Fibroblast of skin of left biceps (primary cell): ENCODE data around the gene RPS17.

ENCODE experiments used
- DNase-seq, 2 experiments: peaks; one replicate each; pipeline ENCODE4 v3.0.0-alpha.2; 2013; ENCODE audit warnings: low read depth in 2 of 2

Gene RPS17

DNA sequence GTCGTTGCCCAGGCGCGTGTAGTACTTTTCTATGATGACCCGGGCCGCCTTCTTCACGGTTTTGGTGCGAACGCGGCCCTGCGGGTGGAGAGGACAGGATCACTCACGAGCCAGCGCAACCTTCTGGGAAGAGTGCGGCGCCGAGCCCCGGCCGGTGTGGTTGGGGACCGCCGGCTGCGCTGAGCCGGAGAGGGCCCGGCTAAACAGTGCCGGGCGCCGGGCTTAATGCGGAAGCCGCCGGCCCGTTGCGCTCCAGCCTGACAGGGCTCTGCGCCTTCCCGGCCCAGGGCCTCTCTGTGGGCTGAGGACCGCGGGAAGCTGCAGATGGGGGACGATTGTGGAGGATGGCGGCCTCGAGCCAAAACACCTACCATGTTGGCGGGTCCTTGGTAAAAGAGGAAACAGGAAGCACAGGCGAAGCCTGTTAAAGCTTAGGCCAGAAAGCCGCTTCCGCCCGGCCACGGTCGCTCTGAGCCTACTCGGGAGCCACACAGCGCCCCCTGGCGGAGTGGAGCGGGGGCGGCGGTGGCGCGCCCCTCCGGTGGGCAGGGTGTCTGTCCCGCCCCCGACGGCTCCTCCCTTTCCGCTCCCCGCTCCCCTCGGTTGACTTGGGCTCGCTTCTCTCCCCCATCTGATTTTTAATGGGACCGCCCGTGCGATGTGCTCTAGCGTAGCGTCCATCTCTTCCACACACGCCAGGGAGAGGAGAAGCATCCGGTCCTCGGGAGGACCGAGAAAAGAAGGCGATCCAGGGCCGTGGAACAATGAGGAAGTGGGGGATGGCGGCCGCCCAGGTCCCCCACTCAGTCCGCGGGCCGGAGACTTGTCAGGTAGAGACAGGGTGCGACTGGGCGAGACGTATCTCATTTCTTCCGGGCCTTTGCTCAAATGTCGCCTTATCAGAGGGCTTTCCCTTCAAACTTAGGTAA is at the start of gene RPS17:
TSS of gene RPS17 (minus strand) at position 403 of the 929 bp plus-strand sequence. CDS start at position 374, 29 bp downstream.
- DNase-seq = peak; percentile 90 to 91

DNA sequence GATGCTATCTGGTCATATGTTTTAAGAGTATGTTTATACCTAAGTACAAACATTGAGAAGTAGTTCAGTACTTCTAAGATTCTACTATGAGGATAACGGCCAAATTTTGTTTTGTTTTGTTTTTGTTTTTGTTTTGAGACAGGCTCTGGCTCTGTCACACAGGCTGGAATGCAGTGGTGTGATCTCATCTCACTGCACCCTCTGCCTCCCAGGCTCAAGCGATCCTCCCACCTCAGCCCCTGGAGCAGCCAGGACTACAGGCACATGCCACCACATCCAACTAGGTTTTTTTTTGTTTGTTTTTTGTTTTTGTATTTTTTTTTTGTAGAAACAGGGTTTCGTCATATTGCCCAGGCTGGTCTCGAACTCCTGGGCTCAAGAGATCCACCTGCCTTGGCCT is 47.5 kb upstream of the RPS17 start:
- no peak for DNase-seq

DNA sequence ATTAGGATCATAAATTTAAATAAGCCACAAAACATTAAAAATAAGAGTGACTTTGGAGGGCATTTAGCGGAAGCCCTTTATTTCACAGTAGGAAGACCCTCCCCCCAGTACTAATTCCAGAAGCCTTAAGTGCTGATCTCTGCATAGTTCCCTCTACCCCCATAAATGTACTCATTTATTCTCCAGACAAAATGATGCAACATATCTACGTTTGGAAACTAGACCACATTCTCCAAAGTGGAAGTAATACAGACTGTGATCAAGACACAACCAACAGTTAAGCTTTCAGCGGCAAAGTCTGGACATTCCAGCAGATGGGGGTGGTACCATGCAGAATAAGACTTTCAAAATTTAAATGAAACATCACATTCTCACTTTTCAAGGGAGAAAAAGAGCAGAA is 44.8 kb upstream of the RPS17 start:
- peak in 1 of 2 experiments; percentile 24 for DNase-seq

DNA sequence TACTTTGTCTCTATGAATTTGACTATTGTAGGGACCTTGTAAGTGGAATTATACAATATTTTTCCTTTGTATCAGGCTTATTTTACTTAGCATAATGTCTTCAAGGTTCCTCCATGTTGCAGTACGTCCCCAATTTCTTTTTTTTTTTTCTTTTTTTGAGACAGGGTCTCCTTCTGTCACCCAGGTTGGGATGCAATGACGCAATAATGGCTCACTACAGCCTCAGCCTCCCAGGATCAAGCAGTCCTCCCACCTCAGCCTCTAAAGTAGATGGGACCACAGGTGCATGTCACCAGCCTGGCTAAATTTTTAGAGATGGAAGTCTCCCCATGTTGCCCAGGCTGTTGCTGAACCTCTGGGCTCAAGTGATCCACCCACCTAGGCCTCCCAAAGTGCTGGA is 40.5 kb upstream of the RPS17 start:
- DNase-seq = no peak

DNA sequence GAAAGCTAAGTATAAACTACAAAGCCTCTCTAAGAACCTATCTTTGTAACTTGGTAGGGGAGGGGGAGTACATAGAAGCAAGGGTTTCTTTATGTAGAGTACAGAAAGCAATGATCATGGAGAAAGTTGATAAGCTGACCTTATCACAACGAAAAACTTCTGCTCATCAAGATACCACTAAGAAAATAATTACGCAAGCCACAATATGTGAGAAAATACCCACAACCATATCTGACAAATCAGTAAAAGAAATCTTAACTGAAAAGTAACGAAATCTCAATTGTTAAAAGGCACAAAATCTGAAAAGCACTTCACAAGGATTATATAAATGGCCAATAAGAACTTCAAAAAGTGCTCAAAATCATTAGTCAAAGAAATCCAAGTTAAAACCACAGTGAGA is 35.1 kb upstream of the RPS17 start:
- no peak for DNase-seq

DNA sequence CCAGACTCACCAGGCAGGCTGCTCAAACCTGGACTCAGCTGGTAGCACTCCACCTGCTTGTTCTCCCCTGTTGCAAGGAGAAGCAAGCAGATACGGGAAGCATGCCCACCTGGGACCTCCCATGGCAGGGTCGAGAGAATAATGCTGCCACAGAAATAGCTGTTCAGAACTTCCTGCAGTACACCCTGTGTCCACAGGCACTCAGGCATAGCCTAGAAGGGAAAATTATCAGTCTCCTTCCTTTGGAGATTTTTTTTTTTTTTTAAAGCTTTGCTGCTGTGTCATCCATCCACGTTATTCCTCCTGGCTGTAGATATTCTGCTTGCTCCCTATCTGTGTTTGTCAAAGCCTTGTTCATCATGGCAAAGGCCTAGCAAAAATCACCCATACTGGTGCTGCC is 32.7 kb upstream of the RPS17 start:
- no peak for DNase-seq

DNA sequence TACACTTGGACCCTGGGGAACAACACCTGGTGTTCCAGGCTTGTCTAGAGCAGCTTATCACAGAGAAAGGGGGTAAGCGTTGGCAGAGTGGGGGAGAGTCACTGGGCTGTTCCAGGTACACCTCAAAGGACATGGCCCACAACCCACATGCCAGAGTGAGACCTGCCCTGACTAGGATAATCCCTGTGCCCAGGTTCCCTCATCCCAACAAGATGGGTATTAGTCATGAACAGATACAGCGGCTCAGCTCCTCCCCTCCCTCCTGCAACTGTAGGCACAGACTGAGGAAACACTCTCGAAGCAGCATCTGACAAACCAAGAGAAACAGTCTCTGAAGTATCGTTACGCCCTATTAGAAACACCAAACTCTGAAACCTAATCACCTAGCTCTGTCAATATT is 32.1 kb upstream of the RPS17 start:
- no peak for DNase-seq

DNA sequence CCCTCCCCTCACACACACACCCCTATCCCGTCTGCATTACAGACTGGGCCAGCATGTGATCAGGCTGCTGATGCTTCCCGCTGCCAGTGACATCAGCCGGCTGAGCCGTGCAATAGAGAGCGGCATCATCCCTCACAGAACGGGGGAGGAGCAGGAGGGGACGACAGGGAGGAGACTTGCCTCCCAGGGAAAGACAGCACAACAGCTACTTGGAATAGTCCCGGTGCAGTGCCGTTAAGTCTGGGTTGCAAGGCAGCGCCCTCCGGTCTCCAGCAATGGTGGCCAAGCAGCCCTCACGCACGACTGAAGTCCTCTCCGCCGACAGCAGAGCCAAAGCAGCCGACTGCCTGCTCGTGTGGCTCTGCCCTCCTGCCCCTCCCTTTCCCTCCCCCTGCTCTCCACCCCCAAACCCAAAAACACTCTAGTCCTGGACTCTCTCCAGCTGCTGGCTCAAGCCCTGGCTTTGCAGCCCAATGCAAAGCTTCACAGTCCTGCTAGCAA is 31.5 kb upstream of the RPS17 start:
- DNase-seq = peak in 1 of 2 experiments; percentile 44

DNA sequence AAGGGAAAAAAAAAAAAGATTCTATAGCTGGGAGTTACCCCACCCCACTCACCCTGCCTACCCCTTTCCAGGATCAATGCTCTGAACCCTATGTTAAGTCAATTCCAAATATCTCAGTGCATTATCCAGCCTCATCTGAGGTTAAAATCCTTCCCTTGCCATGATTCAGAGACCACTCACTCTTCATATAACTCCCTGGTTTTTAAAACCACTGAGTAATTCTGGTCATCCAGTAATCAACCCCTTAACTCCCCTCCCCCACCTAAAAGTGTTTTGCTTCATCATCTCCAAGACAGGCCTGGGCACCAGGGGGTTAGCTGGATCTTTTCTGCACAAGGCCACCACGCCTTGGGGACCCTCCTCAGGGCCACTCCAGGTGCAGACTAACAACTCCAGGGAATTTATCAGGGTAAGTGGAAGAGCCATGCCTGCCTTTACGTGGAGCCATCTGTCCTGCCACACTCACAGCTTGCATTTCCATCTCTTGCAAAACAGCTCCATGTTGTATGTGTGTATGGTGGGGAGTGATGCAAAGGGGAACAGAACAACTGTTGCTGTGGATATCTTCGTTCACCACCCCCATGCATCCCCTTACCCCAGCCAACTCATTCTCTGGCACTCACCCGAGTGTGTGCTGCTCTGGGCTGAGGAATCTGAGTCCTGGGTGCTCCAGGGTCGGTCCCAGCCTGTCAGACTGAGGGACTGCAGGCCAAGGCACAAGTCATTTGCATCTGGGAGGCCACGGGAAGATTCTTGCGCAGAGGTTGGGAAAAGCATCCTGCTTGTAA is 30.7 kb upstream of the RPS17 start:
- DNase-seq = no peak

DNA sequence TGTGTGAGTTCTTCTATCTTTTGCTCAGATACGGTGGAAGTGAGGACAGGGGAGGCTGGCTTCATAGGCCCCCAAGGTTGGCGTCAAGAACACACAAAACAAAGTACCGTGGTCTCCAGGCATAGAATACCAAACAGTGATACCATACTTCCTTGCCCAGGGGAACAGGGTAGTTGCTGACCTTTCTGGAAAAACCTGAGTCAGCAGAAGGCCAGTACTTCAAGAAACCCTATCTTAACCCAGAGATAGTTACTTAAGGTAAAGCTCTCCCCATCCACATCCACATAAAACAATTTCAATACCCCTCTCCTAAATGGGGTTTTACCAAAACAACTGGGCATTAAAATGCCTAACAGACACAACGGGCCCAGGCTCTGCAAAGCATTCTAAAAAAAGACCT is 29.6 kb upstream of the RPS17 start:
- no peak for DNase-seq

DNA sequence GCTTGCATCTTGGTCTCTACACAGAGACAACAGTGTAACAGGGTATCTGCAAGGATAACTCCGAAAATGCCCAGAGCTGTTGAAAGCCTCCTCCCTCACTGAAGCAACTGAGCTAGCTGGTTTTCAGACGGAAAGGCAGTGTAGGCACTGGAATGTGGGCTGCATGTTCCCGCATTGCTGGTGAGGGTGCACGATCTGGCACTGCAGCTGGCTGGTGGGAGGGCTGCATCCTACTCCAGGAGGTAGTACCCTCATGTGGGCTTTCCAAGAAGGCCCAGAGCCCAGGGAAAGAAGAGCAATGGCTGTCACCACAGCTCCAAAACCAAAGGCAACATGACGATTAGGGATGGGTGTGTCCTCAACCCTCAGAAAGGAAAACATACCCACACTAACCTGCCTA is 28.7 kb upstream of the RPS17 start:
- no peak for DNase-seq

DNA sequence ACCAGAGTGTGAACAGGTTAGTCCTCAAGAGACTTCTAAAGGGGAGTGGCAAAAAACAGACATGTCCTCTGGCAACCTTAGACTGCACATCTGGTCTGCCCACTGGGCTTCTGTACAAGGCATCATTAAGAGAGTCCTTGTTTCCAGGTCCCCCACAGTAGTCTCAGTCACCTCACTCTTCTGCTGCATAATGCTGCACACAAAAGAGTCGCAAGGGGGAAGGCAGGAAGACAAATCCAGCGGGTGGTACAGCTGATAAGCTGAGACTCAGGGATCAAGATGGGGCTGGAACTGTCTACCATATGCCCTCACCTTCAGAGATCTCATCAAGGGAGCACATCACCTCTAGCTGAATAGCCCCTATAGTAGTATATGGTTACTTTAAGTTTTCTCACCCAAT is 27.4 kb upstream of the RPS17 start:
- no peak for DNase-seq

DNA sequence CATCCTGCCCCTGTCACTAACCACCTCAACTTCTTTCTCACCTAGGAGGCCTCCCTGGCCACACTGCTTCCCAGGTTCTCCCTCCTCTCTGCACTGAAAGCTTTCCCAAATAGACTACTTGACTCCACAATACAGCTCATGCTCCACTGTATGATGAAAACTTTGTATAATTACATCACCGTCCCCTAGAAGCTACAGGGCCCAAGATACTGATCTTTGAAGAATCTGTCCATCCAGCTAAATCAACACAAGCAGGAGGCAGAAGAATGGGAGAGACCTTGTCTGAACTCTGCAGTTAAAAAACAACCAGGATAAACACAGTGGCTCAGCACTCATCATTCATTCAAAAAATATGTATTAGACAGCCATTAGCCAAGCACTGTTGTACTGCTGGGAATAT is 26.4 kb upstream of the RPS17 start:
- DNase-seq = no peak

DNA sequence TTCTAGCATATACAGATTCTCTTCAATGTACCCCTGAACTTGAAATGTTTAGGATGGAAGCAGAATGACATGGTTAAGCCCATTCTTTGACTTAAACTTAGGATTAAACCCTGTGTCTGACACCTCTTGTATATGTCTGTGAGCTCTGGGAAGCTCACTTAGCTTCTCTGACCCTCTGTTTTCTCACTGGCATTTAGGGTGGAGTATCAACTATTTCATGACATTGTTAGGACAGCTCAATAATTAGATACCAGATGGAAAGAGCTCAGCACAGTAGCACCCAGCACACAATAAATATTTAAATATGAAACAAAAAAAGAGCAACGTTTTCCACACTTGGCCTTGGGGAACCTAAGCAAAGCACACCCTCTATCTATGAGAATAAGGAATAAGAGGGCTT is 18.2 kb upstream of the RPS17 start:
- DNase-seq = no peak

DNA sequence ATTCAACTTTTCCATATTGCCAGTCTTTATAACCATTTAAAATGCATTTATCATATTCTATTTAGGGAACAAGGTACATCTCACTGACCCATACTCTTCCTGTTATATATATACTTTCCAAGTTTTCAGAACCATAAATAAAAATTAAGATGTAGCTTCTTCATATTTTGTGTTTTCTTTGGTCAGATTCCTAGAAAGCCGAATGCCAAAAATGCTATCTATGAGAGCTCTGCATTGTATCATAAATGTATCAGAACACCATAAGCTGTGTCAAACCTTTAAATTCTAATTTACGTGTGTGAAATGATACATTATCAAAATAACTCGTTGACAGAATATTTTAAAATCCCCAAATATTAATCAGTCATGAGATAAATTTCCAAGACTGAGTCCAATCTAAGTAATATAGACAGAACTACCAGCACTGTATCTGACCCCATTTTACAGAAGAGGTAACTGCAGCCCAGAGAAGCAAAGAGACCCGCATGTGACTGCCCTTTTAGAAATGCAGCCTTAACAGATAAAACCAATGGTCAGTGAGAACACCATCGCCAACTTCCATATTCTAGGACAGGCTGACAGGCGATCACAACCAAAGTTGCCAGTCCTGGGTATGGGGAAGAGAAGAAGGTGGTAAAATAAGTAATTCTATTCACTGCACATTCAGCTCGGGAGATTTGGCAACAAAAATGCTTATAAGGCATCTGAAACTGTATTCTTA is 16.2 kb upstream of the RPS17 start:
- DNase-seq = no peak

DNA sequence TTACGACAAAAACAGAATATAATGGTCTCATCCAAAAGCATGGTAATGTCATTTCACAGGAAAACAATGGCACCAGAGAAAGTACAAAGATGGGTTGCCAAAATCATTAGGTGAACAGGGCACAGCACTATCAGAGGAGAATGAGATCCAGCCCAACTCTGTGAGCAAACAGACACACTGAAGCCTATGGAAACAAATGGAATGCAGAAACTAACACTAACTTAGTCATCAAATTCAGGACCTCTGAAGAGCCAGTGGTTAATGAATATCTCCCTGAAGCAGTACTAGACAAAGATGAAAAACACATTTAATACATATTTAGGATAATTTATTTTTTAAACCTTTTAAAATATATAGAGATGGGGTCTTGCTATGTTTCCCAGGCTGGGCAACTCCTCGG is 14.6 kb upstream of the RPS17 start:
- no peak for DNase-seq

DNA sequence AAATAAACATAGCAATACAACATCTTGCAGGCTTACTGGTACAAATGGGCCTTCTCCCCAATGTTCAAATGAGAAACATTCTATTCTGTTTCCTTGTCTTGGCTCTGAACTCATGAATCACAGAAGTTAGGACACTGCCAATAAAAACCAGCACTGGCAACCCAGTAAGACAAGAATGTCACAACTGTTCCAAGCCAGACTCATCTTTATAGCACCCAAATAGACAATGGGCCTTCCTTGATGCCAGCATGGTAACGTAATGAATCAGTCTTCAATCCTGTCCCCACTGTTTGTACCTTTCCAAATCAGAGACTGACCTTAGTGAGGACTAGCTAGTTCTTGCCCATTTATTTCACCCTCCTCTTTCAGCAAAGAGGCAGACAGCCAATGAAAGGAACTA is 14.1 kb upstream of the RPS17 start:
- no peak for DNase-seq

DNA sequence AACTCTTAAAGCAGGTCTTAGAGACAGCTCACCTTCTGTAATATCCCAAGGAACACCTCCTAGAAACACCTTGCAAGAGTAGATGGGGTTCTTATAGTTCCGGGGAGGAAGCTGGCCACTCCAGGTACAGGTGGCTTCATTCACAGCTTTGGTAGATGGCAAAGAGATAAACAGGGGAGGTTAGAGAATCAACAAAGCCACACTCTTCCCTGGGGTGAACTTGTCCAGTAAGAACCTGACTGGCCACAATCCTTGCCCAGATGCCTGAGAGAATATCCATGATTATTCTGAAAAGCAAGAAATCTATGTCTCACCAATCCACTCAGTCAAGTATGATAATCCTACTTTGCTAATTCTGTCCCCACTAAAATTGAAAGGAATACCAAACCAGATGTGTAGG is 13.6 kb upstream of the RPS17 start:
- DNase-seq = no peak

DNA sequence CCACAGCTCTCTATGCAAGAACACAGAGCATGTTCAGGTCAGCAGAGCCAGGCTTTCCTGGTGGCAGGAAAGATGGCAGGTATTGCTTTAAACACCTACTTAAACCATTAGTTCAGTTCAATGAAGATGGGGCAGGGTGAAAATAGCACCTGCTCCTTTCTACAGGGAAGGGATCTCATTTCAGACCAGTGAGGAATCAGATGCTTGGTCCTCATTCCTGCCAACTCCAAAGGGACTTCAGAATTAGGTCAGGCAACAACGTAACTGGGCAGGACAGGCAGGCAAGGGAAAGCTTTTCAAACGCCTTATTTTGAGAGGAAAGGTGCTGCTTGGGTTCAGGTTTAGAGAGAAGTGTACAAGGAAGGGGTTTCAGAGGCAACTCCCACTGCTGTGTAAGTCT is 12.6 kb upstream of the RPS17 start:
- no peak for DNase-seq

DNA sequence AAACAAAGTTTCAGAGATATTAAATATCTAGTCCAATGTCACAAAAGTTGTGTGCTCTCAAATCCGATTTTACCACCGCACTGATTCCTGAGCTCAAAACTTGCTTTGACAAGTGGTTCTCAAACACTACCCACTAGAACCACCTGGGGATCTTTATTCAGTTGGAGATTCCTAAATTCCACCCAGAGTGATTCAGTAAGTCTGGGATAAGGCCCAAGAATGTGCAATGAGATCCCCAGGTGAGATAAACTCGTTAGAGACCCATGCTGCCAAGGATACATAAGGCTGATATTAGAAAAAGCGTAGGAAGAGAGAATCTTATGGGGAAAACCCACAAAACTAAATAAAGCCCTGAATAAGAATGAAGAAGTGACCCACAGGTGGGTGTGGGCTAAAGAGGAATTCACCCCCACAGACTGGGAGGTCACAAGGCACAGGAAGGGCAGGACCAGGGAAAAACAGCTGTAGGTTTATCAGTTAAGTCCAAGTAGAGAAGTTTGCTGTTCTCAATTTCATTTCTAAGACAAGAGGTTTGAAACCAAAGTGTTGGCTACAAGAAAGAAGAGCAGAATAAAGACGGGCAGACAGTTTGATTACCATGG is 11.5 kb upstream of the RPS17 start:
- no peak for DNase-seq

DNA sequence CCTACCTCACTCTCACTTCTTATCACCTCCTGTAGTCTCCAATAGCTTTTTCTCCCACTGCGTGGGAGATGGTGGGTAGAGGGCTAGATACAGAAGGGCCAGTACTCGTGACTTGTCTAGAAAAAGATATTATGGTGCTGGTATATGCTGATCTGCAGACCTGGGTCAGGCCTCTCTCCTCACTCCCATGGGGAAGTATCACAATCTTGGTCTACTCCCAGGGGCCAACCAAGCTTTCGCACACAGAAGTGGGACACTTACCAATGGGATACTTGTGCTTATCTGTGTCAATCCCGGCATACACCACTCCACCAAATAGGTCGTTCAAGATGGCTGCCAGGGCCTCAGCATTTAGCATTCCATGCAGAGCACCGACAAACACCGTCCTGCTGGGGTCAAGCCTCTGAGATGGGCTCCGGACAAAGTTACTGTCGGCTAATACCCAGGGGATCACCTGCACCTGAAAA is 9.0 kb upstream of the RPS17 start:
- no peak for DNase-seq

DNA sequence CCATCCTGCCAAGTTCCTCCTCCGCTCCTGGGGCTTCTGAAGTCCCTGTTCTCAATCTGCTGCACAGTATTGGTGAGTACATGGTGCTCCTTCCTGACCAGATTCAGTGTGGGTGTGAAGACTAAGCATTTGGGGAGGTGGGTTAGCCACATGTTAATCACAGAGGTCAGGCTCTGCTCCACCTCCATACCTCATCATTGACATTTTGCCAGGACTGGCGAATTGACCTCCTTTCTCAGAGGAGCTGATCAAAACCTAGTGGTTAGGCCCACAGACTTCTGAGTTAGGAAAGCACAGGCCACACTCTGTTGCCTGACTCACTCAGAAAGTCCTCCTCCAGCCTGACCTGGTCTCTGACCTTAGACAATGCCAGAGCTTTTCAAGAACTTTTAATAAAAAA is 8.4 kb upstream of the RPS17 start:
- no peak for DNase-seq
